Heart left ventricle (tissue), 13 donors: ENCODE results near the gene POMT1.

Source experiments
- POLR2A ChIP-seq, 2 donors: fragments of 450-650 bp; IDR thresholded peaks; one replicate each; pipeline ENCODE4 v1.6.1; 2017; ENCODE audit warnings: antibody characterized with exemption in 2 of 2, mild to moderate bottlenecking in 2 of 2, moderate library complexity in 2 of 2
- TF ChIP-seq, protein P1 (sequence below), 12 donors: fragments of 200-600 bp; sonication (generic) in 4 of 12; IDR thresholded peaks; one replicate each; pipeline versions ENCODE4 v1.5.0 to v1.8.0; 2018 to 2022; ENCODE audit warnings: antibody characterized with exemption in 12 of 12, mild to moderate bottlenecking in 5 of 12
- donor health status: ischemic (EF 13 %, LVEDD 7.1; RV severe dilation, severe dysfunction).
- donor health status: DM: no; HTN: yes; CAD: no.
- donor health status: DM: no; HTN: no; CAD: no.
- donor health status: ischemic (EF 25% LVEDD 6.9; RV normal size, moderate dysfunction).
- donor health status: ischemic (EF 25% LVEDD 5.7; RV mildly dilated, moderate dysfunction).
- donor health status: ischemic (EF 35%, LVEDD 5.7; RV mildly dilated, moderate dysfunction).
- donor health status: nonischemic (EF 11% LVEDD 7.7; RV severe dilation, severe dysfunction).
- donor health status: DM: yes; HTN: yes; CAD: no.
- donor health status: PGD.
- donor health status: ischemic (EF 29% LVEDD 5.4; RV normal size, mild dysfunction).
- donor health status: nonischemic (EF 23%, LVEDD 6.1; RV moderate dilation, normal function).

DNA sequence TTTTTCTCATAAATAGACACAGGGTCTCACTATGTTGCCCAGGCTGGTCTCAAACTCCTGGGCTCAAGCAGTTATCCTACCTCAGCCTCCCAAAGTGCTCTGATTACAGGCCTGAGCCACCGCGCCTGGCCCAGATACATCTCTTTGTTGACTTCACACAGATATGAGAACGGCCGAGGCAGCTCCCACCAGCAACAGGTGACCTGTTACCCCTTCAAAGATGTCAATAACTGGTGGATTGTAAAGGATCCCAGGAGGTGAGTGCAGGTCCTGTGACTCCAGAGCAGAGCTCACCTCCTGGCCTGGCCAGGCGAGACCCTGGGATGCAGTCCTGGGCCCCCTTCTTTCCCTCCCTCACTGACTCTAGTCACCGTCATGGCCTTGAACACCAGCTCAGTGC, 9.2 kb downstream of the POMT1 start:
- TF ChIP-seq, protein P1, sequence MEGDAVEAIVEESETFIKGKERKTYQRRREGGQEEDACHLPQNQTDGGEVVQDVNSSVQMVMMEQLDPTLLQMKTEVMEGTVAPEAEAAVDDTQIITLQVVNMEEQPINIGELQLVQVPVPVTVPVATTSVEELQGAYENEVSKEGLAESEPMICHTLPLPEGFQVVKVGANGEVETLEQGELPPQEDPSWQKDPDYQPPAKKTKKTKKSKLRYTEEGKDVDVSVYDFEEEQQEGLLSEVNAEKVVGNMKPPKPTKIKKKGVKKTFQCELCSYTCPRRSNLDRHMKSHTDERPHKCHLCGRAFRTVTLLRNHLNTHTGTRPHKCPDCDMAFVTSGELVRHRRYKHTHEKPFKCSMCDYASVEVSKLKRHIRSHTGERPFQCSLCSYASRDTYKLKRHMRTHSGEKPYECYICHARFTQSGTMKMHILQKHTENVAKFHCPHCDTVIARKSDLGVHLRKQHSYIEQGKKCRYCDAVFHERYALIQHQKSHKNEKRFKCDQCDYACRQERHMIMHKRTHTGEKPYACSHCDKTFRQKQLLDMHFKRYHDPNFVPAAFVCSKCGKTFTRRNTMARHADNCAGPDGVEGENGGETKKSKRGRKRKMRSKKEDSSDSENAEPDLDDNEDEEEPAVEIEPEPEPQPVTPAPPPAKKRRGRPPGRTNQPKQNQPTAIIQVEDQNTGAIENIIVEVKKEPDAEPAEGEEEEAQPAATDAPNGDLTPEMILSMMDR (IDR thresholded peaks at IDR 0.05): no peak
- no peak for TF ChIP-seq POLR2A (IDR thresholded peaks at IDR 0.05)
